NCI-H2029 (cell line): ENCODE results near the gene EIF3A.
"Not testable (repeated sequence)": the region's sequence is repeated elsewhere in the genome, so short reads cannot be mapped to it uniquely, and the experiment has no call there.

Experiments used
- DNase-seq: peaks from one replicate; lab custom pipeline; 2025; lab: John Stamatoyannopoulos, UW

EIF3A gene

DNA sequence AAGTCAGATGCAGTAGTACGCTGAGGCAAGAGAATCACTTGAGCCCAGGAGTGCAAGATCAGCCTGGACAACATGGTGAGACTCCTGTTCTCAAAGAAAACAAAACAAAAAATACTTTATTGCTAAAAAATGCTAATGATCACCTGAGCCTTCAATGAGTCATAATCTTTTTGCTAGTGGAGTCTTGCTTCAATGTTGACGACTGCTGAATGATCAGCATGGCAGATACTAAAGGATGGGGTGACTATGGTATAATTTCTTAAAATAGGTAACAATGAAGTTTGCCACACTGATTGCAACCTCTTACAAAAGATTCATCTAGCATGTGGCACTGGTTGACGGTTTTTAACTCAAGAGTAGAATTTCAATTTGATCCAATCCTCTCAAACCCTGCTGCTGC, 28.8 kb downstream of the EIF3A start:
- DNase-seq = no peak

DNA sequence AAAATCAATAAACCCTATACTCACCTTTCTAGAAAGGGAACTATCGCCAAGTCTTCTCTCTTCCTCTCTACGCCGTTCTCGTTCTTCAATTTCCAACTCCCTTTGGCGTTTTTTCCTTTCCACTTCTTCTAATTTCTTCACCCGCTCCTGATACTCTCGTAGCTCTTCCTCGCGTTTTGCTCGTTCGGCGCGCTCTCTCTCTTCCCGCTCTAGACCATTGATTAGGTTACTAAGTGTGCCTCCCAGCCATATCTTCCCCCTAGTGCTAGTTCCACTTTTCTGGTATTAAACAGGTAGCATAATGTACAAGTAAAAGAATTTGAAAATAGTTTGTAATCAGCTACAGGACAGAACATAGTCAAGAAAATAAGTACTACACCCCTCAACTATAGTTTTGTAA, 30.8 kb downstream of the EIF3A start:
- no peak for DNase-seq

- no peak for DNase-seq
Observed at GRCh38 chr10:119049361-119049760, 31.3 kb downstream of the EIF3A start.

GRCh38 chr10:119045561-119045960, 35.1 kb downstream of the EIF3A start:
- DNase-seq = no peak

DNA sequence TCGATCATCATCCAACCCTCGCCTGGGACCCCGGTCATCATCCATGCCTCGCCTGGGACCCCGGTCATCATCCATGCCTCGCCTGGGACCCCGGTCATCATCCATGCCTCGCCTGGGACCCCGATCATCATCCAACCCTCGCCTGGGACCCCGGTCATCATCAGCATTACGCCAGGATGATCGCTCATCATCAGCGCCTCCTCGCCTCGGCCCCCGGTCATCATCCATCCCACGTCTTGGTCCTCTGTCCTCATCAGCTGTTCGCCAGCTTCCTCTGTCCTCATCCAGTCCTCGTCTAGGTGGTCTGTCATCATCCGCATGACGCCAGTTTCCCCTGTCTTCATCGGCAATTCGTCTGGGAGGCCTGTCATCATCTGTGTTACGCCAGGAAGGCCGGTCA, 38.4 kb downstream of the EIF3A start:
- DNase-seq = no peak

GRCh38 chr10:119041326-119041725, 39.3 kb downstream of the EIF3A start:
- no peak for DNase-seq

GRCh38 chr10:119039161-119039560, 41.5 kb downstream of the EIF3A start:
- DNase-seq = no peak

DNA sequence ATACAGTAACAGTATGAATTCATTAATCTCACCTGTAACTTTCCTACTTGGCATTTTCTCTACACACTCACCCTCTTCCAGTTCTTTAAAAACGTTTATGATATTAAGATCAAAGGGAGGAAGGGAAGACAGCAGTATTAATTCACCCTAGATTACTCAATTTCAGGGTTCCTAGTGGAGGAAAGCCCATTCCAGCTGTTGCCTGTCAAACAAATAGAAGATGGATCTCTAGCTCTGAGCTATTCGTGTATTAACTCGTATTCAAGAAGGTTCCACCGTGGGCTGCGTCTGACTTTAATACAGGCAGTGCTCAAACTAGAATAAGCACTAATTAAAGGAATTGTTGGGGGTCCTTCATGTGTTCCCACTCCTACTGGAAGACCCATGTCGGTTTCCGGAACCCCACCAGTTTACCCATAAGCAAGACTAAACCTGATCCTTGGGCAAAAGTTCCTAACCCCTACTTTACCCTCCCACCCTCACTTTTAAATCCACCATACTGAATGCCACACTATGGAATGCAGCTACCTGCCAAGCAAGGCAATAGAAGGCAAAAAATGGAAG, 49.0 kb downstream of the EIF3A start:
- DNase-seq = no peak

DNA sequence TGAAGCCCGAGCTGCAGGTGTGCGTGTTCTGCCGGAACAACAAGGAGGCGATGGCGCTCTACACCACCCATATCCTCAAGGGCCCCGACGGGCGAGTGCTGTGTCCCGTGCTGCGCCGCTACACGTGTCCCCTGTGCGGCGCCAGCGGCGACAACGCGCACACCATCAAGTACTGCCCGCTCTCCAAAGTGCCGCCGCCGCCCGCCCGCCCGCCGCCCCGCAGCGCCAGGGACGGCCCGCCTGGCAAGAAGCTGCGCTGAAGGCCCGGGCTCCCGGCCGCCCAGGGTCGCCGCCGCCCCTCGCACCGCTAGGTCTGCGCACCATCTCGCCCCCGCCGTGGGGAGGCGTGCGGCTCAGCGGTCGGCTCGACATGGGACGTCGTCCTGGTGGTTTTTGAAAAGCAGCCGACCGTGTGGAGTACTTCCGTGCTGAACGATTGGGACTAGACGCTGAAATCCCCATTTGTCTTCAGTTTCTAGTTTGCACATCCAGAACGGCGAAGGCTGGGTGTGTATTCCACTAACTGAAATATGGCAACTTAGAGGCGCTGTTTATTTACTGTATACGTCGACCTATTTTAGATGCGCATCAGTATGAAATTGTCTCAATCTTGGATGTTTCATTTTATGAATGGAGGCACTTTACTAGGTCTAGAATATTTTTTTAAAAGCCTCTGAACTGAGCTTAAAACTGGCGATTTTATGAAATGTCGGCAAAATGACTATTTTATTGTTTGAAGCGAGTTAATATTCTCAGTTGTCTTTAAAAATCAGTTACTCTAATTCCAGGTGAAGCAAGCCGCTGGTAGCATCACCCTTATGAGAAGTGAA, 50.0 kb downstream of the EIF3A start:
- DNase-seq = peak; percentile 7

- DNase-seq = no peak
Observed at GRCh38 chr10:119029613-119030420, 50.8 kb downstream of the EIF3A start, which contains the start of gene NANOS1. NANOS1 (plus strand) TSS chr10:119029714; CDS start chr10:119029802, 88 bp downstream.

DNA sequence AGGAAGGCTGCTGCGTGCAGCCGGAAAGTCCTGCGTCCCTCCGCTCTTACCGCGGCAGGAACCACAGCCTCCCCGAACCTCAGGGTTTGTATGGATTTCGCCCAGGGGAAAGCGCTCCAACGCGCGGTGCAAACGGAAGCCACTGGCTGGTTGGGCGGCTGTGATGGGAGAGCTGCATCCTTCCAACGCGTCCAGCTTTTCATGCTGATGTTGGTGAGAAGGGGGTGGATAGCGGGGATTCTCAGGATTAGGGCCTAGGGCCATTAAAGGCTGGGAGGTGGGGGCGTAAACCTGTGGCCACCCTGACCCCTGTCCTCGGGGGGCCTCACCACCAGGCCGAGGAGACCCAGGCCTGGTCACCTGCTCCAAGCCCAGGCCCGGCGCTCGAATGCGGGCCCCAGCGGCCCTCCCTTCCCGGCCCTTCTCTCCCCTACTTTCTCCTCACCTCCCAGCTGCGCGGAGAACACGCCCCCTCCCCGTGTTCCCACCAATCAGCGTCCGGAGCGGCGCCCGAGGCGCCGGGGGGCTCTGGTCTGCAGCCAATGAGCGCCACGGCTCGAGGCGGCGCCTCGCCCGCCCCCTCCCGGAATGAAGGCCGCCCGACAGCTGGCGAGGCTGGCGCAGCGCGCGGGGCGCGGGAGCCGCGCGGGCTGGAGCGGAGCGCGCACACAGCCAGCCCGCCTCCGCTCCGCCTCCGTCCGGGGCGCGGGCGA, 51.6 kb downstream of the EIF3A start:
- DNase-seq = peak; percentile 36

DNA sequence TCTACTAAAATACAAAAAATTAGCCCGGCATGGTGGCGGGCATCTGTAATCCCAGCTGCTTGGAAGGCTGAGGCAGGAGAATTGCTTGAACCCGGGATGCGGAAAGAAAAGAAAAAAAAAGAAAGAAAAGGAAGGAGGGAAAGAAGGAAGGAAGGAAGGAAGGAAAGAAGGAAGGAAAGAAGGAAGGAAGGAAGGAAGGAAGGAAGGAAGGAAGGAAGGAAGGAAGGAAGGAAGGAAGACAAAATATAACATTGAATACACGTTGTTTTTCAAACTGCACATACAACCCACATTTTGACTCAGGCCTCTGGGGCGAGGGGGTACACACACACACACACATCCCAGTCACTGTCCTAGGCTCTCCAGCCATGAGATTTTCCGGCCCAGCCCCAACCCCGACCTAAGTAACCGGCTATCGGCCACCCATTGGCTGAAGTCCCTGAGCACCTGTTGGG, 52.1 kb downstream of the EIF3A start:
- not testable (repeated sequence) for DNase-seq

DNA sequence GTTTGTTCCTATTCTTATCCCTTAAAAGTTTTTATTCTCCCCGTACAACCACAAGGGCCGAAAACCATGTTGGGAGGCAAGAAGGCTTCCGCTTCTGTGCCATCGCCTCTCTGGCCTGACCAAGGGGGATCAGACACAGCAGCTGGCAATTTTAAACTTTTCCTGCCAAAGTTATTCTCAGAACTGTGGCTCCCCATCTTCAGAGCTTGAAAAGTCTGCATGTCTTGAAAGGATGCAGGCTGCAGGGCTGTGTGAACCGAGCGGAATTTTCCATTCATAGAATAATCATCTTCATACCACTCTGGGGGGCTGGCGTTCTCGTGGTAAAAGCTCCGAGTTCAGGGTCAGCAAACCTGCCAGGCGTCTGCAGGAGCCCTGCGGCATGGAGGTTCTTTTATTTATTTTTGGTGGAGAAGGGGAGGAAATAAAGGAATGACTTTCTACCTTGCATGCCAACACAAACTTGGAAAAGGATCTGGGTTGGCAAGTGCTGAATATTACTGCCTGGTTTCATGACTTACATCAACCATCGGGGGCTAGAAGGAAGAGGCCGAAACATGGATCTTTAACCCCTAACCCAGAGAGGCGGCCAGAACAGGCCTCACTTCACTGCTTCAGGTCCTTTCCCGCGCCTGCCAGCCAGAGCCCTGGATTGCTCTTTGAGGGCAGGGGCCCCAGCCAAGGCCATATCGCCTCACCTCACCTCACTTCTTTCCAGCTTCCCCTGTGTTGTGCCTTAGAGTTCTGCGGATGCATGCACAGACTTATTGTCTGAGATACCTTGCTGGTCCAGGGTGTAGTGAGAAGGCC, 54.1 kb downstream of the EIF3A start:
- DNase-seq = no peak

- DNase-seq = peak; percentile 55
Observed at GRCh38 chr10:119025776-119026175, 54.8 kb downstream of the EIF3A start.

GRCh38 chr10:119025336-119025735, 55.3 kb downstream of the EIF3A start:
- DNase-seq = peak; percentile 70

GRCh38 chr10:119024882-119025281, 55.7 kb downstream of the EIF3A start:
- DNase-seq = no peak

- no peak for DNase-seq
Observed at GRCh38 chr10:119023553-119023868, 57.1 kb downstream of the EIF3A start.

- DNase-seq = no peak
Observed at GRCh38 chr10:119022846-119023552, 57.6 kb downstream of the EIF3A start.

GRCh38 chr10:119020627-119020946, 60.0 kb downstream of the EIF3A start:
- no peak for DNase-seq

GRCh38 chr10:119007211-119007574, 73.4 kb downstream of the EIF3A start:
- no peak for DNase-seq
